ENCODE results near the gene NEDD9.

- TF ChIP-seq, protein P1, sequence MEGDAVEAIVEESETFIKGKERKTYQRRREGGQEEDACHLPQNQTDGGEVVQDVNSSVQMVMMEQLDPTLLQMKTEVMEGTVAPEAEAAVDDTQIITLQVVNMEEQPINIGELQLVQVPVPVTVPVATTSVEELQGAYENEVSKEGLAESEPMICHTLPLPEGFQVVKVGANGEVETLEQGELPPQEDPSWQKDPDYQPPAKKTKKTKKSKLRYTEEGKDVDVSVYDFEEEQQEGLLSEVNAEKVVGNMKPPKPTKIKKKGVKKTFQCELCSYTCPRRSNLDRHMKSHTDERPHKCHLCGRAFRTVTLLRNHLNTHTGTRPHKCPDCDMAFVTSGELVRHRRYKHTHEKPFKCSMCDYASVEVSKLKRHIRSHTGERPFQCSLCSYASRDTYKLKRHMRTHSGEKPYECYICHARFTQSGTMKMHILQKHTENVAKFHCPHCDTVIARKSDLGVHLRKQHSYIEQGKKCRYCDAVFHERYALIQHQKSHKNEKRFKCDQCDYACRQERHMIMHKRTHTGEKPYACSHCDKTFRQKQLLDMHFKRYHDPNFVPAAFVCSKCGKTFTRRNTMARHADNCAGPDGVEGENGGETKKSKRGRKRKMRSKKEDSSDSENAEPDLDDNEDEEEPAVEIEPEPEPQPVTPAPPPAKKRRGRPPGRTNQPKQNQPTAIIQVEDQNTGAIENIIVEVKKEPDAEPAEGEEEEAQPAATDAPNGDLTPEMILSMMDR (IDR thresholded peaks at IDR 0.05; ENCODE audit: low read depth, low read length): no peak
- TF ChIP-seq EZH2phosphoT487 (IDR thresholded peaks at IDR 0.05; ENCODE audit: low read depth): no peak
Observed at GRCh38 chr6:11177271-11177670, 55.2 kb downstream of the NEDD9 start.
